Amygdala (tissue), 56 donors: ENCODE data around the gene KCNK3.

ENCODE experiments used
- DNase-seq, 56 donors: peaks; one replicate each; lab custom pipeline; 2025; lab: John Stamatoyannopoulos, UW

Gene KCNK3

DNA sequence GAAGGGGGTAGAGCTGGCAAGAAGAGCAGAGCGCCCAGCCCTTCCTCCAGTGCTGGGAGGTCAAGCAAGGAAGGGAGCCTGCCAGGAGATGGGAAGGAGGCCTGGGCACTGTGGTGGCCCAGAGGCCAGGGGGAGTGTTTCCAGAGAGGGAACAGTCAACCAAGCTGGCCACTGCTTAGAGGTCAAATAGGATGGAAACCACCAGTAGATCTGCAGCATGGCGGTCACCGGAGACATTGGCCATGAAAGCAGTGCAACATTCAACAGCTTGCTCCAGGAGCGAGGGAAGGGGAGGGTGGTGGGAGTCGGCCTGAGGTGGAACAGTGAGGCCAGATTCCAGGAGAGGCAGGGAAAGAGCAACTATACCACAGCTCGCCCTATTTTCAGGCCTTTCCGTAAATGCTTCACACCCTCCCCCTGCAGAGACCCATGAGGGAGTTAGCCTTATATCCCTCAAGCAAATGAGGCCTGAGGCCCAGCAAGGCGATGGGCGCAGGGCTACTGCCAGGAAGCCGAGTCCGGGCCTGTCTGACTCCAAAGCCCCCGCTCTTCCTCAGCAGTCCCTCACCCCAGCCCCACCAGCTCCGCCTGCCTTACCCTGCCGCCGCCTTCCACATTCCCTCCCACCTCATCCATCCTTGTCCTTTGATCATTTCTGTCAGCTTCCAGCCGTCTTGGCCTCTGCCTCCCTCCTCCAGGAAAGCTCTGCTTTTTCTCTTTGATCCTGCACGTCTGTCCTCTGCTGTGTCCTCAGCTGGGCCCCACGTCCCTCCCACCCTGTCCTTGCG lies 17.0 kb downstream of the KCNK3 start:
- no peak for DNase-seq

DNA sequence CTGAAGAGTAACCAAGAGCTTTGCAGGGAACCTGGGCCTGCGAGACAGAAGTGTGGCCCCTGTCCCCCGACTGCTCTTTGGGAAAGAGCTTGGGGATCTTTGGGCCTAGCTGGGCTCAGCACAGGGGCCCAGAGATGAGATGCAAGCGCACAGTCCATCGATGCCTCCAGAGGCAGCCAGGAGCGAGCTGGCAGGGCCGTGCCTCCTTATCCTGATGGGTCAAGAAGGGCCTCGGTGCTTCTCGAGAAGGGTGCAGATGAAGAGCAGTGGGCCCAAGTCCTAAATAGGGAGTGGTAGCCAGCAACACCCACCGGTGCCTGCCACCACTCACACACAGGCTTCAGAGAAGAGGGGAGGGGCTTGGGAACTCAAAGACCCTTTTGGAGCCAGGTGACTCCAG lies 17.6 kb downstream of the KCNK3 start:
- no peak for DNase-seq

DNA sequence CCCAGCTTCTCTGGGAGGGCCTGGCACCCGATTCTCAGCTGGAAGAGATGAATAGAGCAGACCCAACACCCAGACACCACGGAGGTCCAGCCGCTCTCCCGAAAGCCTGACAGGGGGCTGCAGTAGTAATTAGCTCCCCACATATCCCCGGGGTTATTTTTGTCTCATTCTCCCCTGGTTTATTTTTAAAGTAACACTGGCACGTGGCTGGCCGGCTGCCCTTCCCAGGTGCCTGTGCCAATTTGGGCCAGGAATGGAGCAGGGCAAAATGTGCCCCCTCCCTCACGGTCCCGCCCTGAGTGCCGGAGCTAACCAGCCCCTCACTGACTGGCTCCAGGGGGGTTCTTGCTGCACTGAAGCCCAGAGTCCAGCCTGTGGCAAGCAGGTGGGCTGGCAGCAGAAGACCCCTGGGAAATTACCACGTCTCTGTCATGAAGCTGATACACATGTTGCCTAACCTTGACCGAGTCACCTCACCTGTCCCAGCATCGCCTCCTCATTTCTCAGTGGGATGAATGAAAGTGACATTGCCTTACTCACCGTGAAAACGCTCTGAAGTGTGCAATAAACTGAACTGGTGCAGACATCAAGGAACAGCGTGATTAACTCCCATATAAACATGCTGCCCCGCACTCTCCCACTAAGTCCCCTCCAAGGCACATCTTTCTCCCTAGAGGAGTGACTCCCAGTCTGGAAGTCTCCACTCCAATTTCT lies 18.4 kb downstream of the KCNK3 start:
- peak in 1 of 56 donors; percentile 18 for DNase-seq

DNA sequence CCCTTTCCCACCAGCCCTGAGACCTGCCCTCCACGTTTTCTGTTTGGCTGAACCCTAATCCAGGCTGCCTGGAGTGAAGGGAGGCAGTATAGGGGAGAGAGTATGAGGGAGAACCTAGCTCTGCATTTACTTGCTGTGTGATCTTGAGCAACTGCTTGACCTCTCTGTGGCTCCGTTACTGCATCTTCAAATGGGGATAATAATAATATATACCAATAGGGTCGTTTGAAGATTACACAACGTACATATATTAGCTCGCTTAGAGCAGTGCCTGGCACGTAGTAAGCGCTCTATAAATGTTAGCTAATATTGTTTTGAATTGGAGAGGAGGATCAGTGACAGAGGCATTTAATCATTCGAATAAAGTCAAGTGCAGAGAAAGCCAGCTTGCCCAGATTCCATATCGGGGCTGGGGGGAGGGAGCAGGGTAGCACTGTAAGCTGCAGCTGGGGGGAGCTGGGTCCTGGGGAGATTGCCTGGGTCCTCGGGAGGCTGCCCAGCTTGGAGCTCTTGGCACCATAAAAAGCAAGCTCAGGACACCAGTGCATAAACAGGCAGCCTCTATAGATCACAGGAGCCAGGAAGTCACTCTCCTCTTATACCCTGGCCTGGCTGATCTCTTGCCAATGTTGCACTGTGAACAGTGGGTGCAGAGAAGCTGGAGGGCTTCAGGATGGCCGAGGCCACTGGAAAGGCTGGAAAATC lies 19.1 kb downstream of the KCNK3 start:
- no peak for DNase-seq

DNA sequence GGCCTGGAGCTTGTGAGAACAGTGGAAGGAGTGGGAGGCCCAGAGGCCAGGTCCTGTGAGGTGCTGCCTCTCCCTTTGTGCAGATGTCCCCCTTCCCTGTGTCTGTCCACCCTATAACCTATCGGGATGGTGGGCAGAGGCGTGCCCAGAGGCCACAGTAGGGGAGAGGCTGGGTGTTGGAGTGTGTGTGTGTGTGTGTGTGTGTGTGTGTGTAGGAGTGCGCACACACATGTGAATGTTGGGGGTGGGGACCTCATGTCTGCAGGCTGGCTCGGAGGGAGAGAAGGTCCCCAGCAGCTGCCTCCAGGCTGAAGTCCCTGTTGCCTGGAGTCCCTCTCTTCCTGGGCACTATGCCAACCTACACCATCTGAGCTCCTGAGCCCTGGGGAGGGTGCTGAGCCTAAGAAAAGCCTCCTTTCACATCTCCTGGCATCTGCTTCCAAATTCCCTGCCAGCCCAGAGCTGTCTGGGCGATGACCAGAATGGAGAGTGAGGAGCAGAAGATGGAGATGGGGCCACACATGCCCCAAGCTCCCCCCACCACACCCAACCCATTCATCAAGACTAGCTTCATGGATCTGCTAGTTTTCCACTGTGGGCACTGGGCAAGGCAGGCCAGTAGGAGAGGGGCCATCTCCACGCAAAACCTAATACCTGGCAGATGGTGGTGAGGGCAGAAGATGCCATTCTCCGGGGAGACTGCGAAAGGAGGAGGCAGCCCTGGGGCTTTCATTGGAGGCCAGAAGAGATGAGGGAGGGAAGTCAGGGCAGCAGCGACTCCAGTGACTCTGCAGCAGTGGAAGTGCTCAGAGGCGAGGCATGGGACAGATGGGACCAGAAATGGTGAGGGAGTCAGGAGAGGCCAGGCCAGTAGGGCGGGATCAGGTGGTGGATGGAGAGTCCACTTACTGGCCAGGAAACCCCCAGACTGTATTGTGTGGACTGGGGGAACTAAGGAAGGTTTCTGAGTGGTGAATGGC lies 20.3 kb downstream of the KCNK3 start:
- DNase-seq, result peak in 52 of 56 donors; percentile 17 to 89 (median 62)

DNA sequence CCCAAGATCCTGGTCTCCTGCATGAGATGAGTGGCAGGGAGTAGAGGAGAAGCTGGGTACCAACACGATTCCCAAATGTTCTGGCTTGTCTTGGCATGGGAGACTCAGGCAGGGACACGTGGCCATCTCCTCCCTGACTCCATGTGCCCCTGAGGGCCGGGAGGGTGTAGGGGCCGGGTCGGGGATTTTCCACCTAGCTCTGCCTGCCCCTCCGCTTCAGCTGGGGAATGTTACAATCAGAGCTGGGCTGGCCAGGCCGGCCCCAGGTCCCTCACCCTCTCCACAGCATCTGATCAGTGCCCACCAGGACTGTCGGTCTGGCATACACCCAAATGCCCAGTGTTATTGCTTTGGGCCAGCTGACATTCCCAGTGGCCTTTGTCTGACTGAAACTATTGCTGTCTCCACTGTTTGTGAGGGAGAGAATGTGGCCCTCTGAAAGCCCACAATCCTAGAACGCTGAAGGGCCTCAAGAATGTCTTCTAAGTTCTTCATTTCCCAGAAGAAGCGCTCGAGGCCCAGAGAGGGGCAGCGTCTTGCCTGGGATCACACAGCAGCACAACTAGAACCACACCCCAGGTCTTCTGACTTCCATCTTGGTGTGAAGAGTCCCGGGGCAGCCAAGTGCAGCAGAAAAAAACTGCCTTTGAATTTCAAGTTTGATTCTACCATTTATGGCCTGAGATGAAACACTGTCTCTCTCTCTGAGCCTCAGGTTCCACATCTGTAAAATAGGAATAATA lies 23.2 kb downstream of the KCNK3 start:
- DNase-seq, result no peak

DNA sequence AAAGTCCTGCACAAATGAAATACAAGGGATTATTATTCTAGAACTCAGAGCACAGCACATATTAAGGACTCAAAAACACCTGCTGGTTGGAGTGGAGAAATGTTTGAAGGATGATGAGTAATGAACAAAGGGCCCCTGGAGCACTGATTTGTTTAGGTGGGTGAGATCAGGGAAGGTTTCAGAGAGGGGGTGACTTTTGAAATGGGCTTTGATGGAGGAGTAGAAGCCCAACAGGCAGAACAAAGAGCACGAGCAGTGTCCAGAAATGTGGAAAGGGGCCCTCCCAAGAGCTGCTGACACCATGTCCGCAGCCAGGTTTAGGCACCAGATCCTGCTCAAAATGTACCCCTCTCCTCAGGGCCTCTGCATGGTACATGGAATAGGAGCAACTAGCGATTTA lies 23.8 kb downstream of the KCNK3 start:
- no peak for DNase-seq

DNA sequence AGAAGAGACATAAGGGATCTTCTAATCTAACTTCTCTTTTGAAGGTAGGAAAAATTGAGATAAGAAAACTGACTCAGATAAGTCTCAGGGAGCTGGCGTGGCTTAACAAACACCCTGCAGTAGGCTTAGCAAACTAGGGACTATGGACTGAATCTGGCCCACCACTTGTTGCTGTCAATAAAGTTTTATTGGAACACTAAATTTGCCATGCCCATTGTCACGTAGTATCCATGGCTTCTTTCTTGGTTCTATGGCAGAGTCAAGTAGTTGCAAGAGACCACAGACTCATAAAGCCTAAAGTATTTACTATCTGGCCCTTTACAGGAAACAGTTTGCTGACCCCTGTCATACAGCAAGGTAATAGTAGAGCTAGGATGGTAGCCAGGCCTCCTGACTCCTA lies 24.2 kb downstream of the KCNK3 start:
- no peak for DNase-seq

DNA sequence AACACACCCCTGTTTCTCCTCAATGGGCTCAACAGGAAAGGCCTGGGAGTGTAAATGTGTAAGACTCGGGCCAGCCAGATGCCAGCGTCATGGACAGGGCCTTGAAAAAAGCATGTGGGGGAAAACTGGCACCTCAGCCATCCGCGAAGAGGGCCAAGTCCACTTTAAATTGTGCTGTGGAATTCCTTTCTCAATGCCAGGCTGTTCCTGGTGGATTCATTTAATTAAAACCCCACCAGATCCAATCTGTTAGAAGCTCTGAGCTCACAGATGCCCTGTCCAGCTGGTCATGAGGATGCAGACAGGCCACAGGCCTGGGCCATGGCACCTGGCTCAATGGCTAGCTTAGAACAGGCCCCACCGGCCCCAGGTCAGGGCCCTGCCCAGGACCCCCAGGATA lies 24.8 kb downstream of the KCNK3 start:
- no peak for DNase-seq

DNA sequence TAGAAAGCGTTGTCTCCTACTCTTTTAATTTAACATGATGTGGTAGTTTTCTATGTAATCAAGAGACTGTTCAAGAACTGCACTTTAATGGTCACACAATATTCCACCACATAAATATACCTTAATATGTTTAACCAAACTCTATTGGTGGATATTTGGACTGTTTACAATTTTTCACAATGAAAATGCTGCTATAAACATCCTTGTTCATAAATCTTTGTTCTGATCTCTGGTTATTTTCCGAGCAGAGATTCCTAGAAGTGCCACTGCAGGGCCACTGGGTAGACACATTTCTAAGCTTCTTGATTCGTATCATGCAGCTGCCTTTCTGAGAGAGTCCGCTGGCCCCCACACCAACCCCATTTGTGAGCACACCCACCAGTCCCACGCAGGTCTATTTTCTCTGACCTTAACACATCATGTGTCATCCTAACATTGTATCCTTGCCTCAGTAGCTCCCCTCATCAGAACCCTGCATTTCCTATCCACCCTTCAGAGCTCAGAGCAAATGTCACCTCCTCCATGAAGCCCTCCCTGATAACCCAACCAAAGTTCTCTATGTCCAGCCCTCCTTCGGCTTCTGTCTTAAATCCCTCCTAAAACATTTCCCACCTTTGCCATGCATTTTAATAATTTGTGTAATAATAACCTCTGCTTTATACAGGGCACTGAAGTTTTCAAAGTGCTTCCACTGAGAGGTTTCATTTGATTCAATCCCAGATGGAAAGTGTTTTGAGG lies 26.6 kb downstream of the KCNK3 start:
- no peak for DNase-seq

DNA sequence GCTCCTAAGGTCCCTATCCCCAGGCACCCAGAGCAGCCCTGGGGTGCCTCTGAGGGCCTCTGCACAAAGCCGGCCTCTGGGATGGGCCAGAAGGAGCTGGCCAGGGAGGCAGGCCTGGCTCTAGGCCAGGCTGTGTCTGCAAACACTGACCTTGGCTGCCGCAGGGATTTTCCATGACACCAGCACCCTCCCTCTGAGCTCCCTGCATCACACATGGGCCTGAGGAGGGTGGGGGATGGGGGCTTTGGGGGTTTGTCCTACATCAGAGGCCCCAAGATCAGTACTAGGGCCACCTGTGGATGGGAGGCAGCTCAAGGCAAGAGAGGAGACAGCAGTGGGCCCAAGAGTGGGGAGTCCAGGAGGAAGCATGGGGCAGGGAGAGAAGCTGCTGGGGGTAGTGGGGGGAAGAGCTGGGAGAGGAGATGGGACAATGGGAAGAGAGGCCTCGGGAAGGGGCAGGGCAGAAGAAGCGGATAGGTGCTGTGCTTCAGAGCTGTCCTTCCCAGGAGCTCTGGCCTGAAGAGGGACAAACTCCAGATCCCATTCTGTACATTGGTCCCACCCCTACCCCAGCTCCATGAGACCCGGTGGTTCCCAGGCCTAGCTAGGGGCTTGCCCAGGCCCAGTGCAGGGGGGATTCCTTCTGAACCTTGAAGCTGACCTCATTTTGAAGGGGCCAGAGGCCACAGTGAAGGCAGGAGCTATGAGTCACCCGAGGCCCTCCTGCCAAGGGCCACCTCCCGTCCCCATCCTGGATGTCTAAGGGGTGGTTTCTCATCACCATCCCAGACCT lies 28.0 kb downstream of the KCNK3 start:
- DNase-seq, result peak in 19 of 56 donors; percentile 2 to 62 (median 20)

DNA sequence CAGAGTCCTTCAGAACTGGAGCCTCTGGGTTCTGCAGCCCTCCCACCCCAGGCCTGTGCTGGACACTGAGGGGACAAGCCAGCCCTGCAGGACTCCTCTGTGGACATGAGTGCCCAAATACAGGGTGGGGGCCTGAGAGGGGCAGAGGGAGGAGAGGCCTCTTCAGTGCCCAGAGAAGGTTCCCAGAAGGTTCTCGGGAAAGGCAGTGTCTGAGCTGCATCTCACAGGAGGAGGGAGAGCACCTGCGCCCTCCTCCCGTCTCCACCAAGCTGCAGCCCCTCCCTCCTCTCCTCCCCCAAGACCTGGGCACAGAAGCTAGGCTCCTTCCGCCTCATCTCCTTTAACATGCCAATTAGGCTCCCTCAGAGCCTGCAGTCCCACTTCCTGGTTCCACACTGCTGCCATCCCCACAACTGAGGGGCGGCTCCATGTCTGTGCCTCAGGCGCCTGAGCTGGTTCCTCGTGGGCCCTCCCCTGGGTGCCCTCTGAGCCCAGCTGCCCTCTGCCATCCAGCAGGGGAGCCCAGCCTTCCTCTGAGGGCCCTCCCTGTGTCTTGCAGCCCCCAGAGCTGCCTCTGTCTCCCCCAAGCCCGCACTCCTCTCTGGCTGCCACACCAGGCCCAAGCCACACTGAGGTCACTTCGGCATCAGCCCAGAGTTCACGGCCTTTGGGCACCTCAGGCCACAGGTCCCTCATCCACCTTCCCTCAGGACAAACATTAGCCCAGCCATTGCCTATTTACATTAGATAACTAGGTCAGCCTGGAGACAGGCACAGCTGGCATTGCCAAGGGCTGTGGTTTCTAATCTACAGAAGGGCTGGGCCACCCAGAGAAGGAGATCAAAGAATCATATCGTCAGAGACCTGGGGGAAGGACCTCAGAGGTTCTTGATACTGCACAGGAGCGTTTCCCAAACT lies 28.9 kb downstream of the KCNK3 start:
- DNase-seq, result no peak

DNA sequence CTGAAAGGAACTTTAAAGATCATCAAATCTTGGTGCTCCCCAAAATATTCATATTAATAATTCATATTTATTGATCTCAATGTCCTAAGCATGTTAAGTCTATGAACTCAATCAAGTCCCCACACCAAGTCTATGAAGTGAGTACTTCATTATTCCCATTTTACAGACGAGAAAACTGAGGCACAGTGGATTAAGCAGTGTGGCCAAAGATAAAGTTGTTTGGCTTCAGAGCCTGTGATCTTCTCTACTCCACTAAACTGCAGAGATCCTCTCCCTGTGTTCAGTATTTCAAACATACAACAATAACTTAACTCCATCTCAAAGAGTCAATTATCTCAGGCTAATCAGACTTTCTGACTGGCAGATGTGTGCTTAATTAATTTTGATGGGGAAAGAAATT lies 29.8 kb downstream of the KCNK3 start:
- DNase-seq, result no peak

DNA sequence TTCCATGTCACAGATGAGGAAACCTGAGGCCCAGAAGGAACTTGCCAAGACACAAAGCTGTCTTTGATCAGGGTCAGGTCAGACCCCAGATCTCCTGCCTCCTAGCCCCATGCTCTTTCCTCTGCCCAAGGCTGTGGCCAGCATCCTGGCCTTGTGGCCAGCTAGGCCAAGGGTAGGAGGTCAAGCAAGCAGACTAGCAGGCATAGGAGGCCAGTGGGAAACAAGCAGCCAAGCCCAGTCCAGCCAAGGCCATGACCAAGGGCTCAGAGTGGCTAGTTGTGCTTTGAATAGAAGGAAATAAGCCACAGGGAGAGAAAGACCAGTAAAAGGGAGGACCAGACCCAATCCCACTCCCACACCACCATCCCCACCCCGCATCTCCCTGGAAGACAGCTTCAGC lies 30.4 kb downstream of the KCNK3 start:
- DNase-seq, result no peak

DNA sequence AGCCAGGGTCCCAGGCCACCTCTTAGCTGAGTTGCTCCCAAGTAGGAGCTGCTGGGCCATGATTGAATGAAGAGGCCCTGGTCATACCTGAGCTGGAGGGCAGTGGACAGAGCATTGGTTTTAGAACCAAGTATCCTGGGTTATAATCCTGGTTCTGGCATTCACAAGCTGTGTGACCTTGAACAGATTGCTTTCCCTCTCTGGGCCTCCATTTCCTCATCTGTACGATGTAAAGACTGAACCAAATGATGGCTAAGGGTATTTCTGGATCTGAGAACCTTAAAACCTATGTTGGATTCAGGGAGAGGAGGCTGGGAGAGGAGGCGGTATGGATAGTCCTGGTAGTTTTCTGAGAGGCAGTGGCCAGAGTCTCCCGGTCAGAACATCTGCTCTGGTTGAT lies 31.0 kb downstream of the KCNK3 start:
- no peak for DNase-seq

DNA sequence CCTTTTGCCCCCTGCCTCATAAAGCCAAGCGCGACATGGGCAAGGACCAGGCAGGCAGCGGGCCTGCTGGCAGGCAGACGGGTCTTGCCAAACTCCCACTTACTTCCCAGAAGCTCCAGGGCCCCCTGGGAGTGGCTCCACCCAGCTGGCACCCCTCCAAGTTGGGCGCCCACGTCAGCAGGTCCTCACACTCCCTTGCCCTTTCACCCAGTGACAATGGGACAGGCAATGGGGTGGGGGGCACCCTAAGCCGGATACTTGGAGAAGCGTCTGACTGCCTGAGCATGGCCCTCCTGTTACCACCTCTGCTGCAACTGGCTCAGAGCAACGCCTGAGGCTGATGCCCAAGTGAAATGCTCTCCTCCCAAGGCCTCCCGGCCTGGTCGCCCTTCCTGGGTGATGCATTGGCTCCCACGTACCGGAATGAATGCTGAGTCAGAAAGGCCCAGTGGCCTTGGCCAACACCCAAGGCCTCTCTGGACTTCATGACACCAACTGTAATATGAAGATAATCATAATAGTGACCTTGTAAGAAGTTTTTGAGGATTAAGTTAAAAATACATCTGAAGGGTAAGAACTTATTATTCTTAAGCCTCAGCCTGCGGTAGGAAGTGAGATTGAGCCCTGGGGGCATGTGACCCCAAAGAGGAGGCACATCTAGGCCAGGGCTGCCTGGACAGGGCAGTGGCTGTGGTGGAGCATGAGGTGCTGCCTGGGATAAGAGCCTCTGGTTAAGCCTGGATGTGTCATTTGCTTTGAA lies 31.6 kb downstream of the KCNK3 start:
- peak in 3 of 56 donors; percentile 10 to 19 (median 16) for DNase-seq
